ENCODE measurements around the gene CCDC57.

The CCDC57 gene

DNA sequence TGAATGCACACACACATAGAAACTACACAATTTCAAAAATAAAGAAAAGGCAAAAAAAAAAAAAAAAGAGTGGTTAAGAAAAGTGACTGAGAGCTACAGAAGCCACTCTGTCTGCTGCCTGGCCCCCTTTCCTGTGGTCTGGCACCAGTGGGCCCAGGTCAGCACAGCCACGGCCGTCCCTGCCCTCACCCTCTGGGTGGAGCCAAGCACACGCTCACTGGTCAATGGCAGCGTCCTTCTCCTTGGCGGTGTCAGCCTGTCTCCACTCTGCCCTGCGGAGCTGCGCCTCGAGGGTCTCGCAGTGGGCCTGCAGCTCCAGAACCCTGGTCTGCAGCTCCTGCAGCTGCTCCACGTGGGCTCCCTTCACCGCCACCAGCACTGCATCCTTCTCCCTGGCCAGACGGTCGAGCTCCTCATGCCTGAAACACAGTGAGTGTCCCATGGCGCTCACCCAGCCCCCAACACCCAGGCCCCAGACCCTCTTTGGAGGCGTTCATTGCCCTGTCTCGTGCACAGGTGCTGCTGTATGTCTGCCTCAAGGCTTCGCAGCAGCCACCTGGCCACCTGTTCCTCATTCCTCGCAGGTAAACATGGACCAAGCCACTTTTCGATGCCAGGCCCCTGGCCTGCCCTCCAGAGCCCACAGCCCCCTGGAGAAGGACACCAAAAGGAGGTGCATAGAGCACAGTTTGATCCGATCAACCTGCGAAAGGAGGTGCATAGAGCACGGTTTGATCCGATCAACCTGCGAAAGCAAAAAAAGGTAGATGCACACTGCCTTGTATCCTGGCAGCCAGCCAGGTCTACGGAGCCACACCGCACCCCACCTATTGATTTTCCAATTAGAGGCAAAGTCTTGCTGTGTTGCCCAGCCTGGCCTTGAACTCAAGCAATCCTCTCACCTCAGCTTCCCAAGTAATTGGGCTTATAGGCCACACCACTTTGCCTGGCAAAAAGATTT lies 24.4 kb downstream of the CCDC57 start:
- no peak for DNase-seq (ENCODE audit: low read depth)
- TF ChIP-seq, protein P1, sequence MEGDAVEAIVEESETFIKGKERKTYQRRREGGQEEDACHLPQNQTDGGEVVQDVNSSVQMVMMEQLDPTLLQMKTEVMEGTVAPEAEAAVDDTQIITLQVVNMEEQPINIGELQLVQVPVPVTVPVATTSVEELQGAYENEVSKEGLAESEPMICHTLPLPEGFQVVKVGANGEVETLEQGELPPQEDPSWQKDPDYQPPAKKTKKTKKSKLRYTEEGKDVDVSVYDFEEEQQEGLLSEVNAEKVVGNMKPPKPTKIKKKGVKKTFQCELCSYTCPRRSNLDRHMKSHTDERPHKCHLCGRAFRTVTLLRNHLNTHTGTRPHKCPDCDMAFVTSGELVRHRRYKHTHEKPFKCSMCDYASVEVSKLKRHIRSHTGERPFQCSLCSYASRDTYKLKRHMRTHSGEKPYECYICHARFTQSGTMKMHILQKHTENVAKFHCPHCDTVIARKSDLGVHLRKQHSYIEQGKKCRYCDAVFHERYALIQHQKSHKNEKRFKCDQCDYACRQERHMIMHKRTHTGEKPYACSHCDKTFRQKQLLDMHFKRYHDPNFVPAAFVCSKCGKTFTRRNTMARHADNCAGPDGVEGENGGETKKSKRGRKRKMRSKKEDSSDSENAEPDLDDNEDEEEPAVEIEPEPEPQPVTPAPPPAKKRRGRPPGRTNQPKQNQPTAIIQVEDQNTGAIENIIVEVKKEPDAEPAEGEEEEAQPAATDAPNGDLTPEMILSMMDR (conservative IDR thresholded peaks at IDR 0.05; ENCODE audit: control insufficient read depth, insufficient read depth, low read depth, low read length): no peak
- no peak overlapping the region for H3K4me3 ChIP-seq (ENCODE audit: control insufficient read depth, low read depth, low read length)

DNA sequence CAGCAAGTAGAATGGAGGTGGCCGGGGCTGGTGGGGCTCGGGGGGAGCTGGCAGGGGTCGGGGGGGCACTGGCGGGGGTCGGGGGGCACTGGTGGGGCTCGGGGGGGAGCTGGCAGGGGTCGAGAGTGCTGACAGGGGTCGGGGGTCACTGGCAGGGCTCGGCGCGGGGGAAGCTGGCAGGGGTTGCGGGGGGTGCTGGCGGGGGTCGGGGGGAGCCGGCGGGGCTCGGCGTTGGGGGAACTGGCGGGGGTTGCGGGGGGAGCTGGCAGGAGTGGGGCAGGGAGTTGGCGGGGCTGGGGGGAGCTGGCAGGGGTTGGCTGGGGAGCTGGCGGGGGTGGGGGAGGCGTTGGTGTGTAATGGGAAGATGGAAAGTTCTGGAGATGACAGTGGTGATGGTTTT lies 25.1 kb downstream of the CCDC57 start:
- TF ChIP-seq, protein P1 (conservative IDR thresholded peaks at IDR 0.05; ENCODE audit: control insufficient read depth, insufficient read depth, low read depth, low read length): no peak
- H3K4me3 ChIP-seq (ENCODE audit: control insufficient read depth, low read depth, low read length): no peak overlapping the region
- no peak for DNase-seq (ENCODE audit: low read depth)

DNA sequence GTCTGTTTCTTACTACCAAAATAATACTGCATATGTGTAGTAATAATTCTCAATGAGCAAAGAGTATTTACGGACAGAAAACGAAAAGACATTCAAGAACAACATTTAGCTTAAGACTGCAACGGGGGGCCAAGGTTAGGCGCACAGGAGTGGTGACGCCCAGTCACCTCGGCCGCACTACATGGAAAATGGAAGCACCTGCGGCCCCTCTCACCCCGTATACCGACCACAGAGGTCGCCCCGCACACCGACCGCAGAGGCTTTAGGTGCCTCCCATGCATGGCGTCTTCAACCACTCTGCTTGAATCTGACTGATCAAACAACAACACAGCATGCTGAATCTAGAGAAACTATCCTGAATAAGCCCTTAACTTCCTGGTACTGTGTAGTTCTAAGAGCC lies 26.4 kb downstream of the CCDC57 start:
- TF ChIP-seq, protein P1 (conservative IDR thresholded peaks at IDR 0.05; ENCODE audit: control insufficient read depth, insufficient read depth, low read depth, low read length): no peak
- H3K4me3 ChIP-seq (ENCODE audit: control insufficient read depth, low read depth, low read length): no peak overlapping the region
- no peak for DNase-seq (ENCODE audit: low read depth)

DNA sequence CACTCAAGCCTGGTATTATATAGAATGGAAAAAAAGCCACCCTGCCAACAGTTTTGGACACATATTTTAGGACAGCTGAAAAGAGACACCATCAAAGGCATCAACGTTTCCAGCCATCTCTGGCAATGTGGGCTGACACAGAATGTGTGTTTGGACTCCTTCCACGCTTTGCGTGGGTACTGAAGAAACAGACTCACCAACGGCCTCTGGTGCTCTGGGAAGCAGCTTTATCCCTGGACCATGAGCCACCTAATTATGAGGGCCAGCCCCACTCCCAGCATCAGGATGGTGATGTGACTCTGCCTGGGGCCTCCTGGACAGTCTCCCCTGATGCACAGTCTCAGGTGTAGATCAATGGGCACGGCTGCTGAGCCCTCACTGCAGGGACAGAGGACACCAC lies 27.9 kb downstream of the CCDC57 start:
- TF ChIP-seq, protein P1 (conservative IDR thresholded peaks at IDR 0.05; ENCODE audit: control insufficient read depth, insufficient read depth, low read depth, low read length): no peak
- DNase-seq (ENCODE audit: low read depth): no peak
- H3K4me3 ChIP-seq (ENCODE audit: control insufficient read depth, low read depth, low read length): no peak overlapping the region

DNA sequence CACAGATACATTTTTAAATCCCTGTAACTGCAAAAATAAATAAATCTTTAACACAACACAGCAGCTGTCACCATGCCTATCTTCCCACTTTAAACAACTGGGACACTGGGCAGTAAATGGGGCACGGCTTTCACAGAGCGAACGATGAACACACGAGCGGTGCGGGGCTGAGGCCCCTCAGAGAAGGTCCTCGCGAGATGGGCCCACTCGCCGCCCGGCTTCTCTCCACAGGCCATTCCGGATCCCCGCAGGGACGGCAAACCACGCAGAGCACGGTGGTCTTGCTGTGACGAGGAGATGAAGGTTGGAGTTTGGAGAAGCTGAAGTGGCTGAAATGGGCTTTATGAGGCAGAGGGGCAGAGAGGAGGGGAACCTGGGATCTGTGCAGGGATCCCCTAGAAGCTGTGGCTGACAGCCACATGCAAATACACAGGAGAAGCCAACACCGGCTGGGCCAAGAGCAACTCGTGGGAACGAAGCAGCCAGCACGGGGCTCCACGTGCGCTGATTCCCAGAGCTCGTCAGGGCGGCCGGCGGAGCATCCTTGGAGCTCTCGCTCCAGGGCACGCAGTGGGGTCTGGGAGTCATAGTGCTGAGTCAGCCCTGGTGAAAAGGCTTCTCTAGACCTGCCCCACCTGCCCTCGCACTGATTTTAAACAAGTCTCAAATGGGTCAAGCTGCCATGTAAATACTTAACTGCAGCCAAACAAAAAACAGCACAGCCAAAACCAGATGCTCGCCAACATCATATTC lies 31.7 kb downstream of the CCDC57 start:
- H3K4me3 ChIP-seq (ENCODE audit: control insufficient read depth, low read depth, low read length): no peak overlapping the region
- DNase-seq (ENCODE audit: low read depth): no peak
- TF ChIP-seq, protein P1 (conservative IDR thresholded peaks at IDR 0.05; ENCODE audit: control insufficient read depth, insufficient read depth, low read depth, low read length): no peak

DNA sequence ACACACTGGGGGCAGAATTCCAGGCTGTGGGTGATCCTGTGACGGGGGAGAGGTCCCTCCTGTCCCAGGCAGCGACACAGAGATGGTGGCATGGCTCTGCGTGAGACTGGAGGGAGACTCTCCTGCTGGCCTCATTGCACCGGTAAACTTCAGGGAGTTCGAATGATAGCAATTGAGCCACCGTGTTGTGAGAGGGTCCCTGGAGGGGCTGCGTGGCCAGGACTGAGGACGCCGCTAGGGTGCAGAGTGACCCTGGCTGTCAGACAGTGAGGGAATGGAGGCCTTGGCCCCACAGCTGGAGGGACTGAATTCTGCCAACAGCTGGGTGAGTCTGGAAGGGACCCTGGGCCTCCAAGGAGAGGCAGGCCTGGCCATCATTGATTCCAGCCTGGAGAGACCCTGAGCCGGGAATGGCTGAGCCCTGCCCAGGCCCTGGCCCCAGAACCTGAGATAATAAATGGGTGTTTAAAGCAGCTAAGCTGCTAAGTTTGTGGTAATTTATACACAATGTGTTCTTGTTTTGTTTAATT lies 32.6 kb downstream of the CCDC57 start:
- DNase-seq (ENCODE audit: low read depth): no peak

More for the DNA sequence above, 32.6 kb downstream of the CCDC57 start:
- H3K4me3 ChIP-seq (ENCODE audit: control insufficient read depth, low read depth, low read length): no peak overlapping the region
- TF ChIP-seq, protein P1 (conservative IDR thresholded peaks at IDR 0.05; ENCODE audit: control insufficient read depth, insufficient read depth, low read depth, low read length): no peak

Data from fibroblast of mammary gland (primary cell).